Lower lobe of right lung (tissue), 2 donors: ENCODE measurements around the gene FAF1. TPM values are rescaled to one million over a fixed set of nuclear protein-coding genes. Genes with fewer than 3 reads are reported as not detected.
"Not testable (repeated sequence)": the region's sequence is repeated elsewhere in the genome, so short reads cannot be mapped to it uniquely, and the experiment has no call there.

Experiments
- ATAC-seq, 2 donors: fragments of 200-7000 bp; cut with Tn5 transposase; one replicate each; pipeline ENCODE4 v1.9.1; 2020 to 2022; ENCODE audit warnings: mild to moderate bottlenecking in 2 of 2, moderate library complexity in 2 of 2
- DNase-seq: peaks from one replicate; pipeline ENCODE4 v3.0.0-alpha.2; 2020
- H3K27ac ChIP-seq: fragments of 200-600 bp; one replicate; pipeline ENCODE4 v1.8.0; 2022
- H3K27me3 ChIP-seq: fragments of 200-600 bp; one replicate; pipeline ENCODE4 v1.8.0; 2022; ENCODE audit warnings: low read depth
- H3K36me3 ChIP-seq: fragments of 200-600 bp; one replicate; pipeline ENCODE4 v1.8.0; 2022; ENCODE audit warnings: mild to moderate bottlenecking
- H3K4me1 ChIP-seq: fragments of 200-600 bp; one replicate; pipeline ENCODE4 v1.8.0; 2022
- H3K4me3 ChIP-seq: fragments of 200-600 bp; one replicate; pipeline ENCODE4 v1.8.0; 2022; ENCODE audit warnings: mild to moderate bottlenecking
- H3K9me3 ChIP-seq: fragments of 200-600 bp; one replicate; pipeline ENCODE4 v1.8.0; 2022
- CTCF ChIP-seq: fragments of 200-600 bp; IDR thresholded peaks from one replicate; pipeline ENCODE4 v1.8.0; 2022; ENCODE audit warnings: antibody characterized with exemption, mild to moderate bottlenecking
- intact Hi-C: fragments of 100-400 bp; cut with DNase I; formaldehyde crosslinking; loops from one replicate; pipeline ENCODE4 v1.11.0; 2022
- total RNA-seq: library from RNA; stranded (reverse); fragmentation: NEBNext Ultra II Directional; extraction: Animal tissue kit (Norgen Biotek cat#: 25700); gene quantifications from one replicate; pipeline ENCODE4 v1.2.1, GENCODE V29; 2021
- donor health status: DM: no; HTN: yes; CAD: no; lungs with severe emphysema.

The FAF1 gene
- total RNA-seq, 1 donor from 2014 or later: 45.0 TPM

GRCh38 chr1:50920409-50920808 is 39.7 kb downstream of the FAF1 start:
- Histone ChIP-seq H3K4me1 (no peaks in the 10 kb centered on the region), H3K36me3 (no peaks in the 10 kb centered on the region), H3K4me3 (no peak overlapping the region), H3K27ac (no peak overlapping the region), H3K27me3 (no peaks in the 10 kb centered on the region), H3K9me3 (peaks cover 17% of the 10 kb centered on the region)
- TF ChIP-seq CTCF: no peak
- ATAC-seq (no peak), DNase-seq (no peak)
- intact Hi-C loops: no loop called here

GRCh38 chr1:50917138-50918137 is 42.6 kb downstream of the FAF1 start:
- Histone ChIP-seq H3K27ac (no peak overlapping the region), H3K4me1 (no peaks in the 10 kb centered on the region), H3K4me3 (no peak overlapping the region), H3K27me3 (no peaks in the 10 kb centered on the region), H3K36me3 (no peaks in the 10 kb centered on the region), H3K9me3 (peaks cover 6% of the 10 kb centered on the region)
- no peak for ATAC-seq
- intact Hi-C loops: no loop called here
- TF ChIP-seq CTCF: no peak
- DNase-seq: no peak

GRCh38 chr1:50915621-50916020 is 44.4 kb downstream of the FAF1 start:
- DNase-seq (no peak), ATAC-seq (no peak)
- Histone ChIP-seq H3K4me3 (no peak overlapping the region), H3K36me3 (no peaks in the 10 kb centered on the region), H3K27me3 (no peaks in the 10 kb centered on the region), H3K9me3 (peaks cover 5% of the 10 kb centered on the region), H3K4me1 (no peaks in the 10 kb centered on the region), H3K27ac (no peak overlapping the region)
- TF ChIP-seq CTCF: no peak
- intact Hi-C loops: no loop called here

- Histone ChIP-seq H3K4me3 (no peak overlapping the region), H3K4me1 (no peaks in the 10 kb centered on the region), H3K27me3 (no peaks in the 10 kb centered on the region), H3K9me3 (no peaks in the 10 kb centered on the region), H3K27ac (no peak overlapping the region), H3K36me3 (no peaks in the 10 kb centered on the region)
- DNase-seq (no peak), ATAC-seq (no peak)
- TF ChIP-seq CTCF: no peak
- intact Hi-C loops: no loop called here
These were observed 46.1 kb downstream of the FAF1 start for GRCh38 chr1:50913954-50914353.

- H3K27ac ChIP-seq, H3K4me1 ChIP-seq, ATAC-seq, H3K27me3 ChIP-seq, intact Hi-C loops, H3K9me3 ChIP-seq, DNase-seq, H3K36me3 ChIP-seq, H3K4me3 ChIP-seq: not testable (repeated sequence)
These were observed 49.7 kb downstream of the FAF1 start for GRCh38 chr1:50910356-50910755.

GRCh38 chr1:50907610-50908009 is 52.5 kb downstream of the FAF1 start:
- DNase-seq, H3K4me1 ChIP-seq, H3K27ac ChIP-seq, ATAC-seq, H3K4me3 ChIP-seq, H3K36me3 ChIP-seq, H3K9me3 ChIP-seq, H3K27me3 ChIP-seq, intact Hi-C loops: not testable (repeated sequence)

GRCh38 chr1:50906050-50906449 is 54.0 kb downstream of the FAF1 start:
- H3K27me3 ChIP-seq, H3K9me3 ChIP-seq, H3K4me1 ChIP-seq, H3K4me3 ChIP-seq, intact Hi-C loops, DNase-seq, H3K27ac ChIP-seq, H3K36me3 ChIP-seq, ATAC-seq: not testable (repeated sequence)
